ENCODE data around the gene RASSF5. TPM values are rescaled to one million over a fixed set of nuclear protein-coding genes. Genes with fewer than 3 reads are reported as not detected.

RASSF5 gene
- total and polyA plus RNA-seq, 9 of the 15 experiments (the other 6 are each of a cell fraction or from before 2014, with no cell fraction given) = 6.1 to 41.0 (median 25.2) TPM

DNA sequence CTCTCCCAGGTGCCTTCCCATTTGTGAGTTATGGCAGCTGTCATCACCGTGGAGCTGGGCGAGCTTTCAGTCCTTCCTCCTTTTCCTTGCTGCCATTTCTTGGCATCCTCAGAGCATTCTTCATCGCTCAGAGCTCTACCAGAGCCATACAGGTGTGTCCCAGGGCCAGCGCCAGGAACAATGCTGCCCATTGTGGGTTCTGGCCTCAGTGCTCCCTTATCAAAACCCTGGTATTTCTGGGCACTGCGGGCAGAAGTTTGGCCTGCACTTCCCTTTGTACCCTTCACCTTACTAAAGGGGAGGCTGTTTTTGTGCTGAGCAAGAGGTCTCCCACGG lies 28.5 kb downstream of the RASSF5 start (continued):
- no peak for TF ChIP-seq POLR2AphosphoS5 (IDR thresholded peaks at IDR 0.05; ENCODE audit: control insufficient read depth, insufficient read depth, low read depth, low read length)
- no peak for TF ChIP-seq RBM39 (optimal IDR thresholded peaks at IDR 0.05; ENCODE audit: low read depth, low read length)
- TF ChIP-seq TCF3 (CRISPR knock-in tag; IDR thresholded peaks at IDR 0.05) = no peak
- TF ChIP-seq CHCHD3 (CRISPR knock-in tag; IDR thresholded peaks at IDR 0.05) = no peak
- no peak for TF ChIP-seq ETV1 (tag; conservative IDR thresholded peaks at IDR 0.05; ENCODE audit: low read depth)
- no peak for TF ChIP-seq CBX5 (IDR thresholded peaks at IDR 0.05; ENCODE audit: borderline replicate concordance, low read depth)

DNA sequence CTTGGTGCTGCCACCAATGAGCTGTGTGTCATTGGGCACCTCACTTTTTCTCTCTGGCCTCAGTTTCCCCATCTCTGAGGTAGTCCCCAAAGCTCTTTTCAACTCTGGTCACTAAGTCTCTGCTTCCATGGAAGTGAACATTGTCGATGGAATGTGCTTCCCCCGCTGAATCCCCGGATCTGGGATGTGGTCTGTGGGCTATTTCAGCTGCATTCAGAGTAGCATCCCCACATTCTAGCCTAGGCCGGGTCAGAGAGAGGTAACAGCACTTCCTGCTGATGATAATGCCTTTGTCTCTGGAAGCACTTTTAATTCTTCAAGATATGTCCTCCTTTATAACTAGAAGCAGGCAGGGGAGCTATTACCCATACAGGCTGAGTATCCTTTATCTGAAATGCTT lies 29.8 kb downstream of the RASSF5 start:
- Histone ChIP-seq H3K9me3 (replicated peaks; ENCODE audit: control insufficient read depth, insufficient read depth, low read depth, low read length) (no peaks in the 10 kb centered on the region), H4K20me1 (replicated peaks; ENCODE audit: control insufficient read depth, insufficient read depth, low read length) (no peaks in the 10 kb centered on the region), H3K4me3 (no peak overlapping the region), H3K27ac (ENCODE audit: extremely low read depth, low read depth, low read length) (no peak overlapping the region), H3K9ac (ENCODE audit: insufficient read depth in 1 of 2, low read depth in 2 of 2, low read length in 2 of 2) (no peak overlapping the region), H3K27me3 (ENCODE audit: control insufficient read depth in 2 of 2, insufficient read depth in 2 of 2, low read length in 2 of 2) (peaks cover 5 to 34% of the 10 kb centered on the region in 2 experiments; a peak in 4 of 5 replicates), H3K4me2 (ENCODE audit: insufficient read depth, low read length) (no peak overlapping the region), H3K79me2 (ENCODE audit: control insufficient read depth, insufficient read depth, low read length) (no peaks in the 10 kb centered on the region), H3K36me3 (ENCODE audit: control insufficient read depth, insufficient read depth, low read length) (no peaks in the 10 kb centered on the region), H3K4me1 (replicated peaks in 1 of 2; ENCODE audit: control insufficient read depth in 2 of 2, insufficient read depth in 2 of 2, low read length in 2 of 2) (no peaks in the 10 kb centered on the region), H2AFZ (ENCODE audit: low read depth, low read length) (no peak overlapping the region), H3K9me1 (ENCODE audit: control insufficient read depth, insufficient read depth, low read length) (no peaks in the 10 kb centered on the region)
- 10% methylated on average over 4 of the region's 4 CpGs for WGBS (ENCODE audit: insufficient coverage, low coverage, missing lambda C conversion rate)
- BruUV-seq (replicated peaks) = no TSS peak
- ChIA-PET CTCF (ENCODE audit: low intra/inter-chr PET ratio) (no interaction called here), POLR2A (interaction anchor here (1.1 to 1.5 kb wide), 3 partner anchors 9 to 31 kb away, joined by 3 to 6 read pairs (median 3); no protein-coding TSS in a partner anchor)
- intact Hi-C loops (cut with micrococcal nuclease) = no loop called here
- in situ Hi-C loops (cut with MboI) = no loop called here
- DNase-seq (ENCODE audit: extremely low read depth in 1 of 4, low spot score in 3 of 4) (no peak), ATAC-seq (no peak), FAIRE-seq (no peak)
- TF ChIP-seq, protein P1, sequence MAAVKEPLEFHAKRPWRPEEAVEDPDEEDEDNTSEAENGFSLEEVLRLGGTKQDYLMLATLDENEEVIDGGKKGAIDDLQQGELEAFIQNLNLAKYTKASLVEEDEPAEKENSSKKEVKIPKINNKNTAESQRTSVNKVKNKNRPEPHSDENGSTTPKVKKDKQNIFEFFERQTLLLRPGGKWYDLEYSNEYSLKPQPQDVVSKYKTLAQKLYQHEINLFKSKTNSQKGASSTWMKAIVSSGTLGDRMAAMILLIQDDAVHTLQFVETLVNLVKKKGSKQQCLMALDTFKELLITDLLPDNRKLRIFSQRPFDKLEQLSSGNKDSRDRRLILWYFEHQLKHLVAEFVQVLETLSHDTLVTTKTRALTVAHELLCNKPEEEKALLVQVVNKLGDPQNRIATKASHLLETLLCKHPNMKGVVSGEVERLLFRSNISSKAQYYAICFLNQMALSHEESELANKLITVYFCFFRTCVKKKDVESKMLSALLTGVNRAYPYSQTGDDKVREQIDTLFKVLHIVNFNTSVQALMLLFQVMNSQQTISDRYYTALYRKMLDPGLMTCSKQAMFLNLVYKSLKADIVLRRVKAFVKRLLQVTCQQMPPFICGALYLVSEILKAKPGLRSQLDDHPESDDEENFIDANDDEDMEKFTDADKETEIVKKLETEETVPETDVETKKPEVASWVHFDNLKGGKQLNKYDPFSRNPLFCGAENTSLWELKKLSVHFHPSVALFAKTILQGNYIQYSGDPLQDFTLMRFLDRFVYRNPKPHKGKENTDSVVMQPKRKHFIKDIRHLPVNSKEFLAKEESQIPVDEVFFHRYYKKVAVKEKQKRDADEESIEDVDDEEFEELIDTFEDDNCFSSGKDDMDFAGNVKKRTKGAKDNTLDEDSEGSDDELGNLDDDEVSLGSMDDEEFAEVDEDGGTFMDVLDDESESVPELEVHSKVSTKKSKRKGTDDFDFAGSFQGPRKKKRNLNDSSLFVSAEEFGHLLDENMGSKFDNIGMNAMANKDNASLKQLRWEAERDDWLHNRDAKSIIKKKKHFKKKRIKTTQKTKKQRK (IDR thresholded peaks at IDR 0.05; ENCODE audit: borderline replicate concordance, low read depth, low read length) = no peak

Measured in K562 (cell line).